KMS-11 (cell line): ENCODE measurements around the gene PTPRN2.
"Not testable (repeated sequence)": the region's sequence is repeated elsewhere in the genome, so short reads cannot be mapped to it uniquely, and the experiment has no call there.

Experiments
- H2AFZ ChIP-seq: fragments of 200-600 bp; sonication (generic); 2 replicates; pipeline ENCODE4 v1.6.1; 2016; ENCODE audit warnings: antibody characterized with exemption, mixed run types, low read depth
- H3K27ac ChIP-seq: fragments of 200-600 bp; sonication (generic); 2 replicates; pipeline ENCODE4 v1.6.1; 2016; ENCODE audit warnings: mild to moderate bottlenecking, mixed run types
- H3K27me3 ChIP-seq: fragments of 200-600 bp; sonication (generic); 2 replicates; pipeline ENCODE4 v1.6.1; 2017; ENCODE audit warnings: mild to moderate bottlenecking, low read depth, mixed run types, moderate library complexity; ENCODE audit not compliant: insufficient read depth
- H3K36me3 ChIP-seq: fragments of 200-600 bp; sonication (generic); 2 replicates; pipeline ENCODE4 v1.6.1; 2017; ENCODE audit warnings: mild to moderate bottlenecking, mixed run types; ENCODE audit not compliant: insufficient read depth
- H3K4me1 ChIP-seq: fragments of 200-600 bp; sonication (generic); 2 replicates; pipeline ENCODE4 v1.6.1; 2016; ENCODE audit warnings: mild to moderate bottlenecking, low read depth, mixed run types; ENCODE audit not compliant: poor library complexity, severe bottlenecking
- H3K4me2 ChIP-seq: fragments of 200-600 bp; sonication (generic); 2 replicates; pipeline ENCODE4 v1.7.0; 2016; ENCODE audit warnings: mild to moderate bottlenecking, mixed run types
- H3K4me3 ChIP-seq: fragments of 200-600 bp; sonication (generic); IDR thresholded peaks from 2 replicates; pipeline ENCODE4 v1.6.1; 2017; ENCODE audit warnings: low read depth, low read length, mixed read lengths; ENCODE audit not compliant: insufficient read depth
- H3K79me2 ChIP-seq: fragments of 200-600 bp; sonication (generic); 2 replicates; pipeline ENCODE4 v1.6.1; 2016; ENCODE audit warnings: low read depth, mixed run types; ENCODE audit not compliant: insufficient read depth
- H3K9ac ChIP-seq: fragments of 200-600 bp; sonication (generic); 2 replicates; pipeline ENCODE4 v1.6.1; 2016; ENCODE audit warnings: mild to moderate bottlenecking, mixed run types
- H4K20me1 ChIP-seq: fragments of 200-600 bp; sonication (generic); 2 replicates; pipeline ENCODE4 v1.6.1; 2016; ENCODE audit warnings: mild to moderate bottlenecking, mixed run types; ENCODE audit not compliant: insufficient read depth
- TF ChIP-seq, protein P1 (sequence below): fragments of 200-600 bp; sonication (generic); conservative IDR thresholded peaks from 2 replicates; pipeline ENCODE4 v1.6.1; 2017; ENCODE audit warnings: low read depth, mild to moderate bottlenecking, antibody characterized with exemption, low read length, moderate library complexity, mixed read lengths

The PTPRN2 gene

DNA sequence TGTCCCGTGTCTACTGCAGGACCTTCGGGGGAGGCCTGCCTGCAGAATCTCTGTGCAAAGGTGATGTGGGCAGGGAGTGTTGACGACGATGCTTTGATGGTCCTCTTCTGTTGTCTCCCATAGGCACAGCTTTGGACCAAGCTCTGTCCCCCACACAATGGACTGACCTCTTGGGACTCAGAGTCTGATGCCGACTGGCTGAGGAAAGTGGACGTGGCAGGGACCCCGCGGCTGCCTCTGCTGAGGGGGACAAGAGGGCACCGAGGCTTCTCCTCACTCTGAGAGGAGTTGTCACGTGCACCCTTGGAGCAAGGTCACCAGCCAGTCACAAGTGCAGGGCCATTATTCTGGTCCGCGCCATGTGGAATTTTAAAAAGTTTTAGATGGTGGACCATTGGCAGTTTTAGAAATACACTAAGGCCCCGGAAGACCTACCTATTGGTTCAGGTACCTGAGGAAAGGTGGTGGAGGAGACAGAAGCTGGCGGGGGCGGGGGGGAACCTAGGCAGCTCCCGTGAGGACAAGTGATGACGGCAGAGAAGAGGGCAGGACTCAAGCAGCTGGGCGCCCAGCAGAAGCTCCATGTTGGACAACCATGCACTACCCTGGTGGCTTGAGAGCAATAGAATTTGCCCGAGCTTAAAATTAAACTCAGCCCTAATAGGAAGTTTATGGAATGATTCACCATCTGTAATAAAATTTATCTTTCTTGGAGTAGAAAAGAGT lies 331.4 kb downstream of the PTPRN2 start:
- Histone ChIP-seq H3K9ac (no peak overlapping the region), H3K4me1 (no peaks in the 10 kb centered on the region), H4K20me1 (no peaks in the 10 kb centered on the region), H3K27ac (no peak overlapping the region), H2AFZ (no peak overlapping the region), H3K4me2 (no peak overlapping the region), H3K4me3 (no peak overlapping the region), H3K36me3 (no peaks in the 10 kb centered on the region), H3K27me3 (peaks cover 5% of the 10 kb centered on the region; the same call in 1 of the 2 replicates), H3K79me2 (no peaks in the 10 kb centered on the region)
- TF ChIP-seq, protein P1, sequence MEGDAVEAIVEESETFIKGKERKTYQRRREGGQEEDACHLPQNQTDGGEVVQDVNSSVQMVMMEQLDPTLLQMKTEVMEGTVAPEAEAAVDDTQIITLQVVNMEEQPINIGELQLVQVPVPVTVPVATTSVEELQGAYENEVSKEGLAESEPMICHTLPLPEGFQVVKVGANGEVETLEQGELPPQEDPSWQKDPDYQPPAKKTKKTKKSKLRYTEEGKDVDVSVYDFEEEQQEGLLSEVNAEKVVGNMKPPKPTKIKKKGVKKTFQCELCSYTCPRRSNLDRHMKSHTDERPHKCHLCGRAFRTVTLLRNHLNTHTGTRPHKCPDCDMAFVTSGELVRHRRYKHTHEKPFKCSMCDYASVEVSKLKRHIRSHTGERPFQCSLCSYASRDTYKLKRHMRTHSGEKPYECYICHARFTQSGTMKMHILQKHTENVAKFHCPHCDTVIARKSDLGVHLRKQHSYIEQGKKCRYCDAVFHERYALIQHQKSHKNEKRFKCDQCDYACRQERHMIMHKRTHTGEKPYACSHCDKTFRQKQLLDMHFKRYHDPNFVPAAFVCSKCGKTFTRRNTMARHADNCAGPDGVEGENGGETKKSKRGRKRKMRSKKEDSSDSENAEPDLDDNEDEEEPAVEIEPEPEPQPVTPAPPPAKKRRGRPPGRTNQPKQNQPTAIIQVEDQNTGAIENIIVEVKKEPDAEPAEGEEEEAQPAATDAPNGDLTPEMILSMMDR, result no peak

DNA sequence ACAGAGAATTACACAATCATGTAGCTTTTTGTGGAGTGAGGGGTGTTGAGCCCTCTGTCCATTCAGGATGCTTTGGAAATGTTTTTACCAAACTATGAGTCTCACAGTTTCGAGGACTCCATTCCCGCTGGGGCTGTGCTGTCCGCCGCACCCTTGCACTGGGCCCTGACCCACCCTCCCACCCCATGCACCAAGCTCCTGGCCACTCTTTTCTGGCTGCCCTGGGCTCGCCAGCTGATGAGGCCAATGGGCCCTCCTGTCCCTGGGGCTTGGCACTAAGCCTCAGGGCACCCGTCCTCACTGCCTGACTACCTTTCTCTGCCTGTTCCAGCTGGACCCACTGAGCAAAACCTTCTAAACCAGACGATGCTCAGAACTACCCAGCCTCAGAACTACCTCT lies 332.1 kb downstream of the PTPRN2 start:
- H3K9ac ChIP-seq, result no peak overlapping the region
- H3K79me2 ChIP-seq, result no peaks in the 10 kb centered on the region
- H2AFZ ChIP-seq, result no peak overlapping the region
- no peak overlapping the region for H3K4me2 ChIP-seq
- peaks cover 5% of the 10 kb centered on the region; the same call in 1 of the 2 replicates for H3K27me3 ChIP-seq
- no peaks in the 10 kb centered on the region for H3K4me1 ChIP-seq
- no peaks in the 10 kb centered on the region for H4K20me1 ChIP-seq
- TF ChIP-seq, protein P1, result no peak
- H3K4me3 ChIP-seq, result no peak overlapping the region
- H3K27ac ChIP-seq, result no peak overlapping the region
- no peaks in the 10 kb centered on the region for H3K36me3 ChIP-seq

DNA sequence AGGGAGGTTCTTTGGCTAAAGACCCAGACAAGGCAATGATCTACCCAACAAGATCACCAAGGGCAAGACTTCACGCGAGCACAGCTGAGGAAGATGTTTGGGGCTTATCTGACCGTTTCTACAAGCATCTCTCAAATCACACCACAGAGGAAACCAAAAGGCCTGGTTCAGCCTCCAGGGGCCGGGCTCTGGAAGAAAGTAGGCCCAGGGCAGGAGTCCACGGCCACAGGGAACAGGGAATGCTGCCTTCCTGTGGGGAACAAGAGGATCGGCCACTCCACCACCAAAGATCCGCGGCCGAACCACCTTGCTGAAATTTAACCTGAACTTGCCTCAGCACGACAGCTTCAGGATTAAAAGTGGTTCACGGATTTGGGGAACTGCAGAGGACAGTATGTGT lies 332.5 kb downstream of the PTPRN2 start:
- no peak overlapping the region for H2AFZ ChIP-seq
- no peaks in the 10 kb centered on the region for H3K4me1 ChIP-seq
- H3K9ac ChIP-seq, result no peak overlapping the region
- peaks cover 5% of the 10 kb centered on the region; the same call in 1 of the 2 replicates for H3K27me3 ChIP-seq
- H3K27ac ChIP-seq, result no peak overlapping the region
- no peaks in the 10 kb centered on the region for H3K79me2 ChIP-seq
- TF ChIP-seq, protein P1, result no peak
- no peaks in the 10 kb centered on the region for H4K20me1 ChIP-seq
- H3K4me3 ChIP-seq, result no peak overlapping the region
- no peak overlapping the region for H3K4me2 ChIP-seq
- H3K36me3 ChIP-seq, result no peaks in the 10 kb centered on the region

DNA sequence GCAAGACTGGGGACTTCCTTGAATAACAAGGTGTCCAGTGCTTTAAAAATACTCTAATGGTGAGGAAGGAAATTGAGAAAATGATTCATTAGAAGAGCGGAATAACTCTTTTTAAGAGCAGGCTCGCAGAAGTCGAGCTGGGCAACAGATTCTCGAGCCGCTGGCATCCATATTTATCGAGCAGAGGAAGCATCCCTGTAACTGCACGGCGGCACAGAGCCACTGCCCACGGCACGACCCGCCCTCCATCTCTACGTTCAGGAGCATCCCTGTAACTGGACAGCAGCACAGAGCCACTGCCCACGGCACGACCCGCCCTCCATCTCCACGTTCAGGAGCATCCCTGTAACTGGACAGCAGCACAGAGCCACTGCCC lies 334.0 kb downstream of the PTPRN2 start:
- not testable (repeated sequence) for H3K4me1 ChIP-seq, H3K27ac ChIP-seq, H3K4me2 ChIP-seq, H2AFZ ChIP-seq, H3K79me2 ChIP-seq, H3K4me3 ChIP-seq, H3K27me3 ChIP-seq, H3K36me3 ChIP-seq, H4K20me1 ChIP-seq, H3K9ac ChIP-seq
